GM21447 (cell line): Measurements from ENCODE around the gene PCNT.
"Not testable (repeated sequence)": the region's sequence is repeated elsewhere in the genome, so short reads cannot be mapped to it uniquely, and the experiment has no call there.

Experiments
- ATAC-seq: cut with Tn5 transposase; IDR thresholded peaks from one replicate; pipeline ENCODE4 v1.9.1; 2021; ENCODE audit not compliant: unreplicated experiment

The PCNT gene

GRCh38 chr21:46403234-46403811 is 79.4 kb downstream of the PCNT start:
- ATAC-seq = not testable (repeated sequence)

DNA sequence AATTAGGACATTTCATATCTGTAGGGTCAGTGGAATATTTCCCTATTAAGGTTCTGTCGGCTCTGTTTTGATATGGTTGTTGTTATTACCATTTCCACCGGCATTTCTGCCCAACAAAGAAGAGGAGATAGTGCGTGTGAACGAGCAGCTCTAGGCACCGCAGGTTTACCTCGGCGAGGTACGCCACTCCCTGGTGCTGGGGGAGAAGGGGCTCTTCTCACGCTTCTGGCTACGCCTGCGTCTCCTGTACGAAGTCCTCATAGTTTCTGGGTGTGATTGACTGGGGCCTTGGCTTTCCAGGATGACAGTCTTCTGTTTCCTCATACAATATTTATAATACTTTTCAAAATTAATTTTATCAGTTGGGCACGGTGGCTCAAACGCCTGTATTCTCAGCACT is 80.3 kb downstream of the PCNT start:
- no peak for ATAC-seq

- no peak for ATAC-seq
Observed at GRCh38 chr21:46406001-46406400, 82.0 kb downstream of the PCNT start.

GRCh38 chr21:46409641-46410406 is 85.9 kb downstream of the PCNT start:
- ATAC-seq = no peak

- no peak for ATAC-seq
Observed at GRCh38 chr21:46410516-46410915, 86.6 kb downstream of the PCNT start.

DNA sequence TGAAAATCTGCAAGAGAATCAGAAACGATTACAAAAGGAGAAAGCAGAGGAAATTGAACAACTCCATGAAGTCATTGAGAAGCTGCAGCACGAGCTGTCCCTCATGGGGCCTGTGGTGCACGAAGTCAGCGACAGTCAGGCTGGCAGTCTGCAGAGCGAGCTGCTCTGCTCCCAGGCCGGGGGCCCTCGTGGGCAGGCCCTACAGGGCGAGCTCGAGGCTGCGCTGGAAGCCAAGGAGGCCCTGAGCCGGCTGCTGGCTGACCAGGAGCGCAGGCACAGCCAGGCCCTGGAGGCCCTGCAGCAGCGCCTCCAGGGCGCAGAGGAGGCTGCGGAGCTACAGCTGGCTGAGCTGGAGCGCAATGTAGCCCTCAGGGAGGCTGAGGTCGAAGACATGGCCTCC is 87.3 kb downstream of the PCNT start:
- no peak for ATAC-seq

GRCh38 chr21:46411691-46412090 is 87.7 kb downstream of the PCNT start:
- ATAC-seq = no peak

GRCh38 chr21:46412521-46413364 is 88.8 kb downstream of the PCNT start:
- ATAC-seq = no peak

DNA sequence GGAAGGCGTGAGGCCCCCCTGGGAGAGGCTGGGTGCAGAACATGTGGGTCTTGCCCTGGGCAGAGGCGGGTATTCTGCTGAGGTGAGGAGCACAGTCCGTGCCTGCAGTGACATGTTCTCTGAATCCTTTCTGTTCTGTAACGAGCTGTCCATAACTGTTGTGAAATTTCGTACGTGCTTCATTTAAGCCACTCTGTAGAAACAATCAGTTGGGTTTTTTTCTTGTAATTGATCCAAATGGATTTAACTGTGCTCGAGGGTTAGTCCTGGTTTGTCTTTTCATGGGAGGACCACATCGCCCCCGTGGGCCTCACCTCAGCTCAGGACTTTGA is 89.4 kb downstream of the PCNT start:
- ATAC-seq = no peak

GRCh38 chr21:46414965-46415275 is 91.0 kb downstream of the PCNT start:
- no peak for ATAC-seq

GRCh38 chr21:46416551-46416950 is 92.6 kb downstream of the PCNT start:
- ATAC-seq = no peak

DNA sequence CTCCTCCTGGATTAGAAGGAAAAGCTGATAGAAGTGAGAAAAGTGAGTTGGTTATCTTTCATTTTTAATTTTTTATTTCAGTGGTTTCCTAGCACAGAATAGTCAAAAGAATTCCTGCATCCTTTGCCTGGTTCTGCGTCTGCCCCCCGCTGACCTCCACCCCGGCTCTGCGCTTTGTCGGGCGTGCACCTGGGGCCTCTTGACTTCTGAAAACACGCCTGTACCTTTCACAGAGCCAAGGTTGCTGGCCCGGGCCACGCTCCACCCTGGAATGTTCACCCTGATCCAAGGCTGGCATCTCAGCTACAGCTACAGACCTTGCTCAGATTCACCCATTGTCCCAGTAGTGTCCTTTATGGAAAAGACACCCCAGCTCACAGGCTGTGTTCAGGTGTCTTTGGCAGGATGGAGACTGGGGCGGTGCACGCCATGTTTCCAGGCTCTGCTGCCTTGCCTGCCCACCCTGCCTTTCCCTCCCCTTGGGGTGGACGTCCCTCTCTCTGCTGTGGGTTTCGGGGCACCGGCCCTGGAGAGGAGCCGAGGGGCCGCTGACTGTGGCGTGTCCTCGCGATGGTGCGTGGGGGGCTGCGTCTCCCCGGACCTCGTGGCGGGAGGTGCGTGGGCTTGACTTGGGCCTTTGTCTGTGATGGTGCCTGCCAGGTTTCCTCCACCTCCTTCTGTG is 94.5 kb downstream of the PCNT start:
- ATAC-seq = no peak

GRCh38 chr21:46420241-46421190 is 96.6 kb downstream of the PCNT start:
- ATAC-seq = no peak

DNA sequence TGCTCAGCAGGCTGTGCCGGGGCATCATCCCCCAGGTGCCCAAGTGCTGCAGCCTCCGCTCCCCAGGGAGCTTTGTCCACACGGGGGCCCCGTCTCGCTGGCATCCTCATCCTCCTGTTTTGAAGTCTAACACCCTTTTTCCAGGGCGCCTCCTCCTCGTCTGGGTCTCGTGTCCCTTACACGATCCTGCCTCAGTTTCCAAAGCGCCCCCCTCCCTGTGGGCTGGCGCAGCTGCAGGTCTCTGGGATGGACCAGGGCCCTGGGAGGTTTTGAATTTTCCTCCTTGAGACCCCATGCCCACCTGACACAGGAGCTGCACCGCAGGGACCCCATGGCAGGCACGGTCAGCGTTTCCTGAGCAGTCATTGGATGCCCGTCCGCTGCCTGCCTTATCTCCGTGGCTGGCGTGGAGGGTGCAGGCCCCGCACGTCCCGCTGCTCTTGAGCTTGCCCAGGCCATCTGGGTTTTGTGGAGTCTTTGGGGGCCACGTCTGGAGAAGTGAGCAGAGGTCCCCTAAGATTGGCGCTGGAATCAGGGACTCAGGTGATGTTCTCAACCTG is 97.3 kb downstream of the PCNT start:
- no peak for ATAC-seq

DNA sequence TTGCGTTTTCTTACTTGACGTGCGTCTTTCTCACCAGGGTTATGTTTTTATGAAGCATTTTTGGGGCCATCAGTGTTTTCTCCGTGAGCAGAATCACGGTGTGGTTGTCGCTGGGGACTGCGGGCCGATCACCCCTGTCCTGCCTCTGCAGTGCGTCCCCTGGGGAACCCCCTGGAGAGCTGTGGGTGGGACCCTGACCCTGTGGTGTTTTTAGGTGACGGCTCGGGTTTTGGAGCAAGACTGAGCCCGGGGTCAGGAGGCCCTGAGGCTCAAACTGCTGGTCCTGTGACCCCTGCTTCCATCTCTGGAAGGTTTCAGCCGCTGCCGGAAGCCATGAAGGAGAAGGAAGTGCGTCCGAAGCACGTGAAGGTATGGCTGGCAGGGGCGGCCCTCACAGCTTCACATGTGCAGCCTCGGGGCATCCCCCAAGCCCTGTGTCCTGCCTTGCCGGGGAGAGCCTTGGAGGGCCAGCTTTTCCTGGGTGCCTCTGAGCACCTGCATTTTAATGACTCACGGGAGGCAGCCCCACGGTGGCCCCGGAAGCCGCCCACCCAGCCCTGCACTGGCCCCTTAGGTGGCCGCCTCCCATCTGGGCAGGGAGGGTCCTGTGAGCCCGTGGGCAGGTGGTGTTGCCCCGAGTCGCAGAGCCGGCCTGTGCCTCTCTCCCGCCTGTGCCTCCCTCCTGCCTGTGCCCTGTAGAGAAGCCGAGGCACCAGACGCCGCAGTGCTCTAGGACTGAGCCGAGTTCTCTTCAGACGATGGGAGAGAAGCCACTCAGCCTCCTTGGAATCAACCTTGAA is 98.0 kb downstream of the PCNT start:
- no peak for ATAC-seq

- ATAC-seq = no peak
Observed at GRCh38 chr21:46422636-46423241, 98.8 kb downstream of the PCNT start.

DNA sequence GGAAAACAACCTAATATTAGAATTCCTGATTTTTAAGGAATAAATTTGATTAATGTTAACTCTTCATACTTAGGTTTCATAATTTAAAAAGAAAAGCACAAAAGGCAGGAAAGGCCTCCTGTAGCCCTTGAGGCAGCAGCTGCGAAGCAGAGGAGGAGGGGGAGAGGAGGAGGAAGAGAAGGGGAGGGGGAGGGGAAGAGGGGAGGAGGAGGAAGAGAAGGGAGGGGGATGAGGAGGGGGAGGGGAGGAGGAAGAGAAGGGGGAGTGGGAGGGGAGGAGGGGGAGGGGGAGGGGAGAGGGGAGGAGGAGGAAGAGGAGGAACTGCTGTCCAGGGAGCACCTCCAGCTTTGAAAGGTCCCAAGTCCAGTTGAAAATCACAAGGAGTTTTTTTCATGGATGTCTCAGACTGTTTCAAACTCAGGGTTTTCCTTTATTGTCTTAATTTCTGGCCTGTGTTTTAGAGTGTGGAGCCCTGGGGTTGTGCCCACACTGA is 99.6 kb downstream of the PCNT start:
- no peak for ATAC-seq

DNA sequence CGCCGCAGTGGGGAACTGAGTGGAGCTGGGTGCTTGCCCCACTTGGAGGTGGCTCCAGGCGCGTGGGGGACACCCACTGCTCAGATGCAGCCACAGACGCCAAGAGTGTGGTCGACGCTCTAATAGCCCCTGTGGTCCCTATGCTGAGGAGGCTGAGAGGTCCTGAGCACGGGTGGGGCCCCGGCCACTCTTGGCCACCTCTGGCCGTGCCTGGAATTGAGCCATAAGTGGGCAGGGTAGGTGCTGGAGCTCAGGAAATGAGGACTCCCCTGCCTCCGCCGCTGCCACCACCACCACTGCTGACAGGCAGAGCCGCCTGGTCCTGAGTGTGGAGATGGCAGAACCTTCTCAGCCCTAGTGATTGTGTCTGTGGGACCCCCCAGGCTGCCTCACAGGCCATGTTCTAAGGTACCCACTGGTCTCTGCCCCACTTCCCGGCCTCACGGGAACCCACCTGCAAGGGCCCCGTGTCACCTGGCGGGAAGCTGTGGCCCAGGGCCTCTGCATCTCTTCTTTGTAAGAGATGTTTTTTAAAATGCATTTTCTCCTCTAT is 100.2 kb downstream of the PCNT start:
- no peak for ATAC-seq

DNA sequence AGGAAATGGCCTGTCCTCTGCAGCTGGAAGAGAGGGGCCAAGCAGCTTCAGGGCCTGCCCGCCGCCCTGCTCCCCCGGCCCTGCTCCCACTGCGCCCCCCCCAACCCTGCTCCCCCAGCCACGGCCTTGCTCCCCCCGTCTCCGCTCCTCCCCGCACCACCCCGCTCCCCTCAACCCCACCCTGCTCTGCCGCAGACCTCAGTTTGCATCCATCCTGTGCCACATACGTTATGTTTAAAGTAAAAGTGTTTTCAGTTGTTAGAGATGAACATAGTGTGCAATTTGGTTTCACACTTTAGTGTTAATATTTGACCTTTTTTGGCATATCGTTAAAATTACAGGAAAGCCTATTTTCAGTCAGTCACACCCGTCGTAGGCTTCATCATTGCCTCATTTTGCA is 100.7 kb downstream of the PCNT start:
- no peak for ATAC-seq
